Thyroid gland (tissue), 4 donors: ENCODE data around the gene FLT3. TPM values are rescaled to one million over a fixed set of nuclear protein-coding genes. Genes with fewer than 3 reads are reported as not detected.
"Not testable (repeated sequence)": the region's sequence is repeated elsewhere in the genome, so short reads cannot be mapped to it uniquely, and the experiment has no call there.

Experiments used
- DNase-seq, 2 donors: peaks; one replicate each; pipeline ENCODE4 v3.0.0-alpha.2; 2019
- H3K27ac ChIP-seq, 3 donors: fragments of 200-600 bp; sonication (generic); 1 replicate in 2 of 3; 2 replicates in 1 of 3; pipeline ENCODE4 v1.5.1; 2016 to 2019; ENCODE audit warnings: mild to moderate bottlenecking in 1 of 3, moderate library complexity in 1 of 3
- H3K27me3 ChIP-seq: fragments of 200-600 bp; sonication (generic); one replicate; pipeline ENCODE4 v1.5.1; 2019
- H3K36me3 ChIP-seq, 2 donors: fragments of 200-600 bp; sonication (generic); one replicate each; pipeline ENCODE4 v1.5.1; 2016 to 2019
- H3K4me1 ChIP-seq, 2 donors: fragments of 200-600 bp; sonication (generic); one replicate each; pipeline ENCODE4 v1.5.1; 2017 to 2019
- H3K4me3 ChIP-seq, 3 donors: fragments of 200-600 bp; sonication (generic); replicated peaks in 1 of 3; 1 replicate in 2 of 3; 2 replicates in 1 of 3; pipeline ENCODE4 v1.5.1; 2016; ENCODE audit warnings: mild to moderate bottlenecking in 1 of 3
- H3K9me3 ChIP-seq: fragments of 200-600 bp; sonication (generic); one replicate; pipeline ENCODE4 v1.5.1; 2017
- POLR2A ChIP-seq, 2 donors: fragments of 450-650 bp; IDR thresholded peaks; one replicate each; pipeline ENCODE4 v1.6.1; 2017; ENCODE audit warnings: antibody characterized with exemption in 2 of 2, mild to moderate bottlenecking in 2 of 2, moderate library complexity in 1 of 2
- WGBS, 2 donors: methylation state at CpG; one replicate each; pipeline ENCODE4 v1.1.5; 2017; 5-methylcytosine and 5-hydroxymethylcytosine counted together
- intact Hi-C: fragments of 100-400 bp; cut with DNase I; formaldehyde crosslinking; loops from one replicate; pipeline ENCODE4 v1.15.1; 2023
- total RNA-seq, 4 donors: library from RNA; depleted of rRNA; stranded (reverse); fragments of >200 nt; gene quantifications; one replicate each; pipeline ENCODE4 v1.2.3, GENCODE V29; 2016
- TF ChIP-seq, protein P1 (sequence below), 6 experiments: fragments of 200-600 bp in 3 of 6; fragments of 450-650 bp in 3 of 6; sonication (generic) in 3 of 6; IDR thresholded peaks; one replicate each; pipeline ENCODE4 v1.5.1; 2016 to 2019; ENCODE audit warnings: antibody characterized with exemption in 6 of 6, mild to moderate bottlenecking in 2 of 6, inconsistent platforms in 1 of 6, moderate library complexity in 1 of 6

Gene FLT3
- total RNA-seq, 4 donors from 2014 or later = 0.11 to 1.2 (median 0.68) TPM

DNA sequence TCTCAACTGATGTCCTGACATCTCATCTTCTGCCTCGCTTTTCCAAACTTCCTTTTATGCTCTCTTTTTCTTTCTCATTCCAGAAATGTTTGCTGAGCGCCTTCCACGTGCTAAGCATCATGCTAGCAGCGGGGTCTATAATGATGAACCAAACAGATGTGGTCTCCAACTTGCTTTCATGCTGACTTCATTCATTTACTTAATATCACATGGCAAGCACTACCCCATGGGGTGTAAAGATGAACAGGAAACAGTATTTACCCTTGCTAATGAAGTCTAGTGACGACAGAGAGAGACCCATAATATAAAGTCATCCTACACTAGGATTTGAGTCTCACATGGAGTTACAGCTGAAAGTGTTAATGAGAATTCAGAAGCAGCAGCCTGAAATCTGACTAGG lies 90.3 kb downstream of the FLT3 start:
- Histone ChIP-seq H3K27ac (no peak overlapping the region), H3K9me3 (no peaks in the 10 kb centered on the region), H3K27me3 (no peaks in the 10 kb centered on the region), H3K4me3 (no peak overlapping the region), H3K4me1 (no peaks in the 10 kb centered on the region), H3K36me3 (no peaks in the 10 kb centered on the region)
- 71 to 76% methylated on average over 5 of the region's 5 CpGs for WGBS, 2 donors
- TF ChIP-seq, protein P1, sequence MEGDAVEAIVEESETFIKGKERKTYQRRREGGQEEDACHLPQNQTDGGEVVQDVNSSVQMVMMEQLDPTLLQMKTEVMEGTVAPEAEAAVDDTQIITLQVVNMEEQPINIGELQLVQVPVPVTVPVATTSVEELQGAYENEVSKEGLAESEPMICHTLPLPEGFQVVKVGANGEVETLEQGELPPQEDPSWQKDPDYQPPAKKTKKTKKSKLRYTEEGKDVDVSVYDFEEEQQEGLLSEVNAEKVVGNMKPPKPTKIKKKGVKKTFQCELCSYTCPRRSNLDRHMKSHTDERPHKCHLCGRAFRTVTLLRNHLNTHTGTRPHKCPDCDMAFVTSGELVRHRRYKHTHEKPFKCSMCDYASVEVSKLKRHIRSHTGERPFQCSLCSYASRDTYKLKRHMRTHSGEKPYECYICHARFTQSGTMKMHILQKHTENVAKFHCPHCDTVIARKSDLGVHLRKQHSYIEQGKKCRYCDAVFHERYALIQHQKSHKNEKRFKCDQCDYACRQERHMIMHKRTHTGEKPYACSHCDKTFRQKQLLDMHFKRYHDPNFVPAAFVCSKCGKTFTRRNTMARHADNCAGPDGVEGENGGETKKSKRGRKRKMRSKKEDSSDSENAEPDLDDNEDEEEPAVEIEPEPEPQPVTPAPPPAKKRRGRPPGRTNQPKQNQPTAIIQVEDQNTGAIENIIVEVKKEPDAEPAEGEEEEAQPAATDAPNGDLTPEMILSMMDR (IDR thresholded peaks at IDR 0.05) = no peak
- no peak for TF ChIP-seq POLR2A (IDR thresholded peaks at IDR 0.05)
- intact Hi-C loops = no loop called here
- DNase-seq = no peak

- intact Hi-C loops, H3K27me3 ChIP-seq, H3K4me3 ChIP-seq, DNase-seq, H3K4me1 ChIP-seq, H3K9me3 ChIP-seq, H3K27ac ChIP-seq, H3K36me3 ChIP-seq: not testable (repeated sequence)
- WGBS, 2 donors = 93 to 95% methylated on average over 13 of the region's 13 CpGs
These were observed 95.4 kb downstream of the FLT3 start for GRCh38 chr13:28005016-28005415.

GRCh38 chr13:28002886-28003698 lies 97.3 kb downstream of the FLT3 start:
- H3K27me3 ChIP-seq = no peaks in the 10 kb centered on the region
- DNase-seq = no peak
- no peaks in the 10 kb centered on the region for H3K9me3 ChIP-seq
- no peak overlapping the region for H3K27ac ChIP-seq
- no peaks in the 10 kb centered on the region for H3K36me3 ChIP-seq
- no peak overlapping the region for H3K4me3 ChIP-seq
- 84 to 87% methylated on average over 6 of the region's 6 CpGs for WGBS, 2 donors
- TF ChIP-seq, protein P1 (IDR thresholded peaks at IDR 0.05) = no peak
- TF ChIP-seq POLR2A (IDR thresholded peaks at IDR 0.05) = no peak
- no peaks in the 10 kb centered on the region for H3K4me1 ChIP-seq
- intact Hi-C loops = no loop called here

DNA sequence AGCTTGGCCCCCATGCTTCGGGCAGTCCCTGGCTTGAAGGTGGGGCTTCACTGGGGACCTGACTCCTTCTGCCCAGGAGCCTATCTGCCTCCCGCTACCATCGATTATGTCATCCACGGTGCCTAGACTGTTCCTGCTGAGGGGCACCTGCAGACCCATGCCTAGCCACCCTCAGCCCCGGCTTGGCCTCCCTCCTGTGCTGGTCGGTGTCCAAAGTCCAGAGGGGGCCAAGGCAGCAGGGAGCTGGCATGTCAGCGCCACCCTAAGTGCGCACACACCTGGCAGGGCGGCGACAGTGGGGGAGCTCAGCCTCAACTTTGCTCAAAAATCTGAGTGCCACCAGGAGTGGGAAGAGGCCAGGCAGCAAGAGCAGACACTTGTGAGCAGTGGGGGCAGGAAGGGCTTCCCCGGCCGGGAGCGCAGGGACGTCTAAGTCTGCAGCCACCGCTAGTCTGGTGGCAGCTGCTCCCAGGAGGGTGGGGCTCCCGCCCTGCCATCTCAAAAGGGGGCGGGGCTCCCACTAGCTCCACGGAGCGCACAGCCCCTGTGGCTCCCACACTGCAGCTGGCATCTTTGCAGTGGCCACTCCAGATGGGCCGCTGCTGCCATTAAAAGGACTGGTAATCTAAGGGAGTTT lies 98.4 kb downstream of the FLT3 start:
- Histone ChIP-seq H3K4me1 (no peaks in the 10 kb centered on the region), H3K27me3 (no peaks in the 10 kb centered on the region), H3K36me3 (no peaks in the 10 kb centered on the region), H3K9me3 (no peaks in the 10 kb centered on the region), H3K4me3 (no peak overlapping the region), H3K27ac (no peak overlapping the region)
- no peak for DNase-seq
- TF ChIP-seq, protein P1 (IDR thresholded peaks at IDR 0.05) = no peak
- no peak for TF ChIP-seq POLR2A (IDR thresholded peaks at IDR 0.05)
- 86 to 89% methylated on average over 12 to 20 of the region's 20 CpGs for WGBS, 2 donors
- intact Hi-C loops = no loop called here

- TF ChIP-seq, protein P1 (IDR thresholded peaks at IDR 0.05) = no peak
- no peak for TF ChIP-seq POLR2A (IDR thresholded peaks at IDR 0.05)
- Histone ChIP-seq H3K27me3 (no peaks in the 10 kb centered on the region), H3K9me3 (no peaks in the 10 kb centered on the region), H3K4me1 (no peaks in the 10 kb centered on the region), H3K36me3 (no peaks in the 10 kb centered on the region), H3K4me3 (no peak overlapping the region), H3K27ac (no peak overlapping the region)
- no peak for DNase-seq
- 75 to 85% methylated on average over 10 to 11 of the region's 11 CpGs for WGBS, 2 donors
- intact Hi-C loops = no loop called here
These were observed 99.3 kb downstream of the FLT3 start for GRCh38 chr13:28001049-28001448.
